Endothelial cell of umbilical vein (primary cell): ENCODE data around the gene SUGCT.

Experiments used
- CTCF ChIP-seq, 2 donors: IDR thresholded peaks; 1 replicate in 1 of 2; 2 replicates in 1 of 2; pipeline ENCODE4 v1.5.1; 2011; ENCODE audit warnings: low read length in 2 of 2, mild to moderate bottlenecking in 2 of 2, moderate library complexity in 2 of 2, control low read depth in 1 of 2, inconsistent platforms in 1 of 2, low read depth in 1 of 2; ENCODE audit not compliant: insufficient read depth in 1 of 2; ENCODE audit errors: extremely low read depth in 1 of 2
- EZH2 ChIP-seq: IDR thresholded peaks from 2 replicates; pipeline ENCODE4 v1.6.1; 2012; ENCODE audit warnings: borderline replicate concordance, low read depth, mild to moderate bottlenecking, moderate library complexity, low read length, inconsistent platforms; ENCODE audit not compliant: severe bottlenecking
- FOS ChIP-seq: IDR thresholded peaks from 2 replicates; pipeline ENCODE4 v1.6.1; 2011; ENCODE audit warnings: mild to moderate bottlenecking, low read length, moderate library complexity, borderline replicate concordance; ENCODE audit not compliant: insufficient read depth
- JUN ChIP-seq: IDR thresholded peaks from 2 replicates; pipeline ENCODE4 v1.6.1; 2011; ENCODE audit warnings: borderline replicate concordance, low read depth; ENCODE audit not compliant: insufficient read length, insufficient read depth
- MYC ChIP-seq: IDR thresholded peaks from one replicate; pipeline ENCODE4 v1.6.1; 2011; ENCODE audit warnings: mild to moderate bottlenecking, low read depth, low read length
- POLR2A ChIP-seq: IDR thresholded peaks from 2 replicates; pipeline ENCODE4 v1.6.1; 2012; ENCODE audit warnings: low read depth, mild to moderate bottlenecking, control low read depth, low read length
- POLR2AphosphoS5 ChIP-seq: IDR thresholded peaks from 2 replicates; pipeline ENCODE4 v1.6.1; 2012; ENCODE audit warnings: low read depth, mild to moderate bottlenecking, control low read depth, low read length, moderate library complexity; ENCODE audit not compliant: insufficient read depth

- no peak for TF ChIP-seq EZH2
- no peak for TF ChIP-seq CTCF (IDR thresholded peaks at IDR 0.05; ENCODE audit: extremely low read depth in 1 of 2, insufficient read depth in 1 of 2, low read depth in 1 of 2, low read length in 2 of 2)
- no peak for TF ChIP-seq MYC
- no peak for TF ChIP-seq POLR2A
- no peak for TF ChIP-seq FOS
- no peak for TF ChIP-seq POLR2AphosphoS5
- TF ChIP-seq JUN: no peak
These were observed 604.5 kb downstream of the SUGCT start for GRCh38 chr7:40739257-40739656.
